Osteoblast (primary cell): ENCODE measurements around the gene ARHGAP6. TPM values are rescaled to one million over a fixed set of nuclear protein-coding genes. Genes with fewer than 3 reads are reported as not detected.
"Not testable (repeated sequence)": the region's sequence is repeated elsewhere in the genome, so short reads cannot be mapped to it uniquely, and the experiment has no call there.

Source experiments
- DNase-seq: peaks from one replicate; pipeline ENCODE4 v3.0.0; 2011; ENCODE audit warnings: low spot score, mixed read lengths; ENCODE audit not compliant: insufficient read length; ENCODE audit errors: missing footprints
- H2AFZ ChIP-seq: 2 replicates; pipeline ENCODE4 v1.6.0; 2011; ENCODE audit warnings: mild to moderate bottlenecking, low read length
- H3K27ac ChIP-seq: 2 replicates; pipeline ENCODE4 v1.5.1; 2011; ENCODE audit warnings: mild to moderate bottlenecking, low read depth, low read length, moderate library complexity
- H3K27me3 ChIP-seq: 2 replicates; pipeline ENCODE4 v1.6.0; 2012; ENCODE audit warnings: mild to moderate bottlenecking, control low read depth, inconsistent platforms, low read length, moderate library complexity; ENCODE audit not compliant: insufficient read depth
- H3K36me3 ChIP-seq: 2 replicates; pipeline ENCODE4 v1.5.1; 2011; ENCODE audit warnings: mild to moderate bottlenecking, low read length, control low read depth, moderate library complexity; ENCODE audit not compliant: insufficient read depth
- H3K4me1 ChIP-seq: 2 replicates; pipeline ENCODE4 v1.5.1; 2011; ENCODE audit warnings: mild to moderate bottlenecking, low read length, control low read depth, moderate library complexity; ENCODE audit not compliant: insufficient read depth
- H3K4me2 ChIP-seq: 2 replicates; pipeline ENCODE4 v1.6.0; 2011; ENCODE audit warnings: mild to moderate bottlenecking, low read length; ENCODE audit not compliant: insufficient read depth
- H3K4me3 ChIP-seq: fragments of 200-600 bp; sonication (generic); 3 replicates; pipeline ENCODE4 v1.5.1; 2012; ENCODE audit warnings: mild to moderate bottlenecking, low read length, inconsistent platforms; ENCODE audit not compliant: insufficient read depth
- H3K79me2 ChIP-seq: 2 replicates; pipeline ENCODE4 v1.6.0; 2012; ENCODE audit warnings: mild to moderate bottlenecking, low read length, control low read depth, inconsistent platforms; ENCODE audit not compliant: insufficient read depth
- H3K9me3 ChIP-seq: 2 replicates; pipeline ENCODE4 v1.5.1; 2011; ENCODE audit warnings: low read depth, low read length, control low read depth
- H4K20me1 ChIP-seq: 2 replicates; pipeline ENCODE4 v1.6.0; 2012; ENCODE audit warnings: mild to moderate bottlenecking, low read length, control low read depth; ENCODE audit not compliant: insufficient read depth
- CTCF ChIP-seq: IDR thresholded peaks from 2 replicates; pipeline ENCODE4 v1.5.1; 2011; ENCODE audit warnings: mild to moderate bottlenecking, low read depth, low read length, moderate library complexity; ENCODE audit errors: extremely low read depth
- total RNA-seq: library from RNA; depleted of rRNA; stranded (reverse); fragments of >200 nt; gene quantifications from 2 replicates; pipeline ENCODE4 v1.2.3, GENCODE V29; 2012

Gene ARHGAP6
- total RNA-seq, 1 donor = 2.2 TPM

DNA sequence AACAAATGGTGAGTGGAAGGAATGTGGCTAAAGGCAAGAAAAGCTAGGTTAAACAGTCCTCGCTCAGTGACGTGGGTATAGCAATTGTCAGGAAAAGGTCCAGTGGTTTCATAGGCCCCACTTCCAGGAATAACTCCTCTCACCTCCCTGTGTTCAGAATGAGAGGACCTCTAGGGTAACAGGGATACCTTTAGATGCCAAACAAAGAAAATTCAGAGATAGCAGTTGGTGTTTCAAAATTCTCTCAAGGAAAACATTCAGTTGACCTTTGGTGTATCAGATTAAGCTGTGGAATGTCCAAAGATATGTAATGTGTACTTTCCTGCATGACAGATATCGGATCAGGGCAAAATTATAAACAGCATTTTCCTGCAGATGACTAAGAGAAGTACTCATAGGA lies 155.9 kb downstream of the ARHGAP6 start:
- Histone ChIP-seq H3K27me3 (no peaks in the 10 kb centered on the region), H2AFZ (no peak overlapping the region), H3K36me3 (no peaks in the 10 kb centered on the region), H3K79me2 (no peaks in the 10 kb centered on the region), H3K4me1 (peaks cover 3% of the 10 kb centered on the region), H3K27ac (no peak overlapping the region), H3K4me2 (no peak overlapping the region), H3K9me3 (no peaks in the 10 kb centered on the region), H3K4me3 (no peak overlapping the region), H4K20me1 (no peaks in the 10 kb centered on the region)
- no peak for DNase-seq
- TF ChIP-seq CTCF = no peak

DNA sequence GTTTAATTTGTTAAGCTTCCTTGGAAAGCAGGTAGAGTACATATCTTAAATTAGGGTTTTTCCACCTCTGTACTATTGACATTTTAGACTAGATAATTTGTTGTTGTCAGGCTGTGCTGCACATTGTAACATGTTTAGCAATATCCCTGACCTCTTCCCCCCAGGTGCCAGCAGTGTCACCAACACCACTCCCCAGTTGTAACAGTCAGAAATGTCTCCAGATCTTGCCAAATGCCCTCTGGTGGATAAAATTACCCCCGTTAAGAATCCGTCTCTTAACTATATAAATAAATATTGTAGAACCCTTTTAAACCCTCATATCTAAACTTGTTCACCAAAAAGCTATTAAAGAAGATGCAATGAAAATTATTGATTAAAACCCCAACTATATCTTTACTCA lies 161.5 kb downstream of the ARHGAP6 start:
- Histone ChIP-seq H3K36me3 (no peaks in the 10 kb centered on the region), H3K9me3 (no peaks in the 10 kb centered on the region), H3K79me2 (no peaks in the 10 kb centered on the region), H3K4me1 (peaks cover 11% of the 10 kb centered on the region), H3K4me2 (no peak overlapping the region), H2AFZ (no peak overlapping the region), H3K27me3 (no peaks in the 10 kb centered on the region), H3K4me3 (no peak overlapping the region), H4K20me1 (no peaks in the 10 kb centered on the region), H3K27ac (no peak overlapping the region)
- DNase-seq = no peak
- TF ChIP-seq CTCF = no peak

DNA sequence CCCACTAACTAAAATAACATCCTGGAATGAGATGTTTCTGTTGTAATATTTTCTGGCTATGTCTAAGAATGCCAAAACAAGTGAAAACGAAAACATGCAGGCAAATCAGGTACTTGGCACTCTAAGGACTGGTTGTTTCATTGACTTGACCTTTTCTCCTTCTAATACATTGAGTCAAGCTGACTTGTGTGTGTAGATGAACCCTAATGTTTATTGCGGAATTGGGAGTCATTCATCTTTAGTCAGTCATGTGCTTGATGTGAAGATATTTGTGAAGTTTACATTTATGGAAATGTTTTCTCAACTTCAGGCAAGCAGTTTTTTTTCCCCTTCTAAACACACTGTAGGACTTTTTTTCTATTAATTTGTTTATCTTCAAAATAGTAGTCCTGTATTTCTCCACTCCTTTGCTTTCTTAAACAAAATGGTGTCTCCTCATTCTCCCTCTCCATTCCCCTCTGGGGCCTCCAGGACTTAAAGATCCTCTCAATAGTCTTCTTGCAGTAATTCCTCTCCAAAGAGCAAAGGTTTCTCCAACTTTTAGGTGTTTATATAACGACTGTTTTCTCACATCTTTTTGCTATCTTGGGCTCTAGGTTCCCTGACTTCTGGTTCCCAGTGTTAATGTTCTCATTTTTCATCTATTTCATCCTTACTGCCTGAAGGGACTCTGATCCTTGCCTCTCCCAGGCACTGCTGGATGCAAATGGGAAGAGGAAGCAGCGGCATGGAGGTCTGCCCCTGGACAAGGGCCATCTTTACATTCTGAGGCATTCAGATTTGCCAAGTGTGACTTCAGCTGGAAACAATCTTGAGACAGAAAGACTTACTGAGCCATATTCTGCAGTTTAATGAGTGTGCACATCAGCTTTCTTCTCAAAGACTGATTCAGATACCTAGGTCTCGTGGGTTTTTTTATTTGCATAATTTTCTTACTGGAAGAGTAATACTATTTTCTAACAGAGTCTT lies 166.4 kb downstream of the ARHGAP6 start:
- TF ChIP-seq CTCF = no peak
- Histone ChIP-seq H3K4me3 (no peak overlapping the region), H3K4me2 (peak overlapping the region; percentile 34), H3K9me3 (no peaks in the 10 kb centered on the region), H3K79me2 (no peaks in the 10 kb centered on the region), H4K20me1 (no peaks in the 10 kb centered on the region), H3K27ac (peak overlapping the region; percentile 58), H2AFZ (peak overlapping the region; percentile 75), H3K27me3 (no peaks in the 10 kb centered on the region), H3K36me3 (no peaks in the 10 kb centered on the region), H3K4me1 (peaks cover 11% of the 10 kb centered on the region)
- peak; percentile 45 for DNase-seq

- not testable (repeated sequence) for H2AFZ ChIP-seq, H3K9me3 ChIP-seq, H3K36me3 ChIP-seq, DNase-seq, H3K27me3 ChIP-seq, H3K4me1 ChIP-seq, H3K4me2 ChIP-seq, H3K4me3 ChIP-seq, H3K79me2 ChIP-seq, H4K20me1 ChIP-seq, H3K27ac ChIP-seq
Observed at GRCh38 chrX:11491375-11491774, 174.3 kb downstream of the ARHGAP6 start.
